ENCODE data around the gene ARHGEF40.

ARHGEF40 gene

DNA sequence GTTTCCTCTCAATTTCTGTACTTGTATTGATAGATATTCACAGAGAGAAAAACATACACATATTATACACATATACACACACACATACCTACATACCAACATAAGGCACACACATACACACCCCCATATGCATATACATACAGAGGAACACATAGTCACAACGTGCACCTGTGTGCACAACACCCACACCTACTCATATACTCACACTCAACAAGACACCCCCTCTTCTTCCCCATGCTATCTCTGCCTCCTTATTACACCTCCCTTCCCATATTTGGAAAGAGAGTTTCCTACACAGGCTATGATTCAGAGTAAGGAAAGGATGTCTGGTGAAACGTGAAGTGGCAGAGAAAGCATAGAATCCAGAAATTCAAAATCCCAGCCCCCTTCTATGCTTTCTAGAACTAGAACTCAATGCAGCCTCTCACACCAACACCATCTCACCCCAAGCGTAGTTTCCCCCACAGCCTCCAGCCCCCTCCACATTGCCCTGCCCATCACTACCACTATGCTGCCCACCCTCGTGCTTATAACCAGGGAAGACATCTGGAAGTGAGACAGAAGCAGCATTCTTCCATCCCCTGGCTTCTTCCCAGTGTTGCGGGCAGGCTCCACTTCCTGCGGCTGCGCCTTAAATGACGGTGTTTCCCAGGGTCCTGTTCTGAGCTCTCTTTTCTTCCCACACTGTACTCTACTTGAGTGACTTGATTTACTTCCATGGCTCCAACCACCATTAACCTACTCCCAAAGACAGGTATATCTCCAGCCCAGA, 10.1 kb upstream of the ARHGEF40 start:
- no peak for DNase-seq (ENCODE audit: low read depth)

DNA sequence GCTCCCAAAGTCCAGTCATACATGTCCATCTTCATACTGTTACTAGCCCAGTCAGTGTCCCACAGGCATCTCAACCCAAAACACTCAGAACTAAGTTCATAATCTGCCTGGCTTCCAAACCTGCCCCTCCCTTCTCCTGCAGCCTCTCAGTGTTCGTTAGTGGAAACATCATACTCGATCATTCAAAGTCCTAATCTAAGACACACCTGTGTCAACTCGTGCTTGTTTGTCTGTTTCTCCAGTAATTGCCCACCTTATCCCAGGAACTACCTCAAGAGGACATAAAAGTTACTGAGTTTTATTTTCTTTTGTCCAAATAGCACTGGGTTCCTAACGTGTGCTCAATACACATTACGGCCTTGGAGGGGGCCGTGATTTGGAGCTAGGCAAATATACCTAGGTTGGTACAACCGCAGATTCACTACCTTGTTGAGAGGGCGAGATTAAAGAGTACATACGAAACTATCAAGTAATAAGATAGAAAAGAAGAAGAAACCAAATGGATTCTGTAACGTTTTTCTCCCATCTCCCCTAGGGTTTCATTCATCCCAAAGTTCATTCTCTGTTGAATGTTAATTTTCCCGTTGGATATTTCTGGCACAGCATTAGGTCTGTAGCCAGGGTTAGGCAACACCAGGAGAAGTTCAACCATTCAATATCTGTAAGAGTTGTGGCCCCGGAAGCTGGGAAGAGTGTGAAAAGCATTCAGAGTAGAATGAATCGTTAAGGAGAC, 9.3 kb upstream of the ARHGEF40 start:
- DNase-seq (ENCODE audit: low read depth) = no peak

DNA sequence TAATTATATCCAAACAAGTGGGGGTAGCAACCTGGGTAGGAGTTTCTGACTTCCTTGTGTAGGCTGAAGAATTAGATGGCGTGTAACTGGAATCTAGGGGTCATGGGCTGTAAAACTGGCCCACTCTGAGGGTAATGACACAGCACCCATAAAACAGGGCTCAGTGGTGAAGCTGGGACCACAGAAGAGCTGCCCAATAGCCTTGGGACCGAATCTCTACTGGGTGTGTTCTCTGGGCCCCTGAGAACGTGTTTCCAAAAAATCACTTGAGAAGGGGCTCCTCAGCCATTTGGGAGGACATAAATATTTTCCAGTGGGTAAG, 8.8 kb upstream of the ARHGEF40 start:
- no peak for DNase-seq (ENCODE audit: low read depth)

DNA sequence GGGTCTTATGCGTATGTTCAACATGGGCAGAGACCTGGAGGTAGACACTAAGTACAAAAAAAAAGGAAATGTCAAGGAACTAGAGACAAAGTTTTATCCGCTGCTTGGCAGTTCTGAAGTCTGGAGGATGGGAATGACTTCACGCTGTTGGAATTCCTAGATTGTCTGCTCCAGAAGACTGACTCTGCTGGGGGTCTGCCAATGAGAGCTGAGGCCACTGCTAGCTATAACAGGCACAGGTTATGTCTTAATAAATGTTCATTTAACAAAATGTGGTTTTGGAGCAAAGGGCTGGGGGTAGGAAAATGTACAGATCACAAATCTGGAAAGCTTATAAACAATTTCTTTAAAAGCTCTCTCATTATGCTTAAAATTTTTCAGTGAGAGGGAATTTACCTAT, 6.6 kb upstream of the ARHGEF40 start:
- no peak for DNase-seq (ENCODE audit: low read depth)

DNA sequence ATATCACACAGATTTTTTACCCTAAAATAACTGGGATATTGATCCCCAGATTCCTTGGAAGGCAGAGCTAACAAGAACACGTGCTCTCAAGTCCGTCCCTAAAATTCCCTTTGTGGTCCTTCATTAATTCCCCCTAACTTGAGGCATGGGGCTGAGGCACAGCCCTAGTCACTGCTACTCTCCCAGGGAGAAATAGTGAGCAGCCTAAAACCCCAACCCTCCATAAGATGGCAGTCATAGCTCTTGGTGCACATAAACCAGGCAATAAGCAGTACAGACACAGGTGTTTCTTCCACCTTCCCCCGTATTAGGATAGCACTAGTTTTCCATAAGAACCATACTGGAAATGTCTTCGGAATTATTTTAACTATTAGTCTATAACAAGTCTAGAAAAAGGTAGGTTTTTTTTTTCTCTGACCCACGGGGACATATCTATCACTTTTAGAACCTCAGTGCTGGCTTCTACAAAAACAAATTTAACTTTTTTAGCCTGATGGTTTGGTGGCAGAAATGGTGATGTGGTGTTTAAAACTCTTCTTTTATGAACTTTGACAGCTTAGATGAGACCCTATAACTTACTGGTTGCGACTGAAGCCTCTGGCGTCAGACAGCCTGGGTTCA, 3.1 kb upstream of the ARHGEF40 start:
- no peak for DNase-seq (ENCODE audit: low read depth)

DNA sequence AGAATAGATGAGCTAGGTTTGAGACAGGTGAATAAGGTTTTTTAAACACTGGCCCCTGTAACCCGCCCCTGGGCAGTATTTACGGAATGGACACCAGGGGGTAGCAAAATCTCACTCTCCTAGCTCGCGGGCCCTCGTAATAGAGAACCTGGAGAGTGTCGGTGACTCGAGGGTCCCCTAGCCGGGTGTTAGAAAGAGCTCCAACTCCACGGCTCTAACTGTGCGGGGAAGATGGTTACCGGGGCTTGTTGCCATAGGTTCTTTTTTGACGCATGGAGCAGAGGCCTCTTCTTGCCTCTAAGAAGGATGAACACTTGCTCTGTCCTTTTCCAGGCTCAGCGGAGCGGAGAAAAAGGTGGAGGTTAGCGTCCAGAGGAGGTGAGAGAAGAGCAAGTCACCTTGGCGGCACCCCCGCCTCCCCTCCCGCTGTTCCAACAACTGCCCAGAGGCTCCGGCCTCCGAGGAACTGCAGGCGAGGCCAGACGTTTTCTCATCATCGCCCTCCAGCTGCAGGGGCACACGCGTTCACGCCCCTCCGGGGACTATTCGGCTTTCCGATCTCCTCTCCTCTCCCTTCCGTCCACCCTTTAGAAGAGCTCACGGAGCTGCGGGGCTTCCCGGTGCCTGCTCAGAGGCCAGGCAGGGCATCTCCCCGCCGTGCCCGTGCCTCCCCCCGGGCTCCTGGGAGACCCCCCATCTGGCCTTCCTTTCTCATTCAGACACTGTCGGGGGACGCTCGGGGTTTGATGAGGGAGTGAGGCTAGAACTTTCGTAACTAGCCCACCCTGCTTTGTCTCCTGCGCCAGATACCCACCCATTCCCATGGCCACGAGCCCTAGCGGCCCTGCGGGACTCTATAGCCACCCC, 1.4 kb upstream of the ARHGEF40 start:
- DNase-seq (ENCODE audit: low read depth) = no peak

DNA sequence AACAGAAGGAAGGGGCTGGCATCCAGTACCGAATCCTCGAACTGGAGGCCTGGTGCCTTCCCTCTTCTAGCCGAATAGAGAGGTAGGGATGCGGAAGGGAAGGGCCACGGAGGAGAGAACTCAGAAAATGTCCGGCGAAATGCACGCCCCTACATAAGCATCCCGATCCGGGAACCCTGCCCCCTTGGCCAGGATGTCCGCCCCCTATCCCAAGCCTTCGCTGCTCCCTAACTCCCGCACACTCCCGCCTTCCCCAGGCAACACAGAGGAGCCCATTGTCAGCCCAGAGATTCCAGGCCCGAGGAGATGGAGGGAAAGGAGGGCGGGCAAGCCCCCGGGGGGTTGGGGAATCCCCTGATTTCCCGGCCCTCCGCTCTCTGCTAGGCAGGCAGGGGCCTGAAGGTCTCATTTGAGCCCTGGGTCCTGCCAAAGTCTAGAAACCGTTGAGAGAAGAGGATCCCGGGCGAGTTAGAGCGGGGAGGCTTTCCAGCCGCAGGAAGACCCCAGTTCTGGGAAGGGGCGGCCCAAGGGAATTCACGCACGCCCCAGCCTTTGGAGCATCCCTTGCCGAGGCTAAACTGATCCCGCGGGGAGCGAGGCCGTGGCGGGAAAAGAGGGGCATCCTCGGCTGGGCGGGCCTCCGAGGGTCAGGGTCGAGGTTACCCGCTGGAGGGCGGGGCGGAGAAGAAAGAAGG, 569 bp upstream of the ARHGEF40 start:
- DNase-seq (ENCODE audit: low read depth) = no peak

DNA sequence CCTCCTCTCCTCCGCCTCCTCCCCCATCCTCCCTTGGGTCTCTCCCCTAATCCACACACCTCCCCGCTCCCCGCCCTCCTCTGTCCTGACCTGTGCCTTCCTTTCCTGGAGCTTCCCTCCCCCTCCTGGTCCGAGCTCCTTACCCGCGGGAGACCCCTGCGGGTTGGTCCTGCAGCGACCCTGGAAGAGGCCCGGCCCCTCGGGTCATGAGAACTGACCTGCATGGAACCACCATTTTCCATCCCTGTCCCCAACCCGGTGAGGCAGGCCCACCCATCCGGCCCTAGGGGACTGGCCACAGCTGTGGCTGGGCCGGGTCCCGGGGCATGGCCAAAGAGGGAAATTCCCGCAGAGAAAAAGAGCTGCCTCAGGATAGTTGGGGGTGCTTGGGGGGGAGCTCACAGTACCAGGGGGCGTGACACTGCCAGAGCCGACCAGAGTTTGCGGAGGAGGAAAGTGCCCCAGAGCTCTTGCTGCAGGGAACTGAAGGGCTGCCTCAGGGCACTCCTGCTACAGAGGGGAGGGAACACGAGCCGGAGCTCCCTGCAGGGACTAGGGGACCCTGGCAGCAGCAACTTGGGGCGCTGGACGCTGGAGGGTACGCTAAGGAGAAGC, 613 bp downstream of the ARHGEF40 start:
- DNase-seq (ENCODE audit: low read depth) = no peak

DNA sequence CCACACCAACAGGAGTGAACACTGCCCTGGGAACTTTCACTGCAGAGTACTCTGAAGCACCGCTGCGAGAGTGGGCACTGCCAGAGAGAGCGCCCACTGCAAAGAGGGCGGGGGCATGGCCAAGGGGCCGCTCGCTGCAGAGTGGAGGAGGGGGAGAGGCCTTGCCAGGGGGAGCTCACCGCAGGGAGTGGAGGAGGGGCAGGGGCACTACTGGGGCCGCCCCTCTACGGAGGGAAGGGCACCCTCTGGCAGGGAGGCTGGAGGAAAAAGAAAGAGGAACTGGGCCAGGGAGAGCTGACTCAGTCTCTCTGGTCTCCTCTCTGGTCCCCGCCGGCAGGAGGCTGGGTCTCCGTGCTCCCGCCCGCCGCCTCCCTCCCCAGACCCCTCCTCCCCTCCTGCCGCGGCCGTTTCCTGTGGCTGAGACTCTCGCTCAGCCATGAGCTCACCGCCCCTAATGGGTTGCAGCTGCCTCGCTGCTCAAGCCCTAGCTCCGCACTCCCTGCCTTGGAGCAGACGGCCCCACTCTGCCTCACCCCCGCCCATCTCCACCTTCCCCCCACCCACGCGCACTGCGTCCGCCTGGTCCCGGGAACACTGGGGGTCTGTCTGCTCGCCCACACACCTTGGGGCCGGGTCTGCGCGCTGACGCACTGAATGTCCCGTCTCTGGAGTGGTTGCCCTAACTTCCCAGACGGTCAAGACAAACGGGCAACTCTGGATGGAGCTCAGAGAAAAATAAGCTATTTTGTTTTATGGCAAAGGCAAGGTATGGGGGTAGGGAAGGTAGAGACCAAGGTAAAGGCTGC, 1.3 kb downstream of the ARHGEF40 start:
- DNase-seq (ENCODE audit: low read depth) = no peak

DNA sequence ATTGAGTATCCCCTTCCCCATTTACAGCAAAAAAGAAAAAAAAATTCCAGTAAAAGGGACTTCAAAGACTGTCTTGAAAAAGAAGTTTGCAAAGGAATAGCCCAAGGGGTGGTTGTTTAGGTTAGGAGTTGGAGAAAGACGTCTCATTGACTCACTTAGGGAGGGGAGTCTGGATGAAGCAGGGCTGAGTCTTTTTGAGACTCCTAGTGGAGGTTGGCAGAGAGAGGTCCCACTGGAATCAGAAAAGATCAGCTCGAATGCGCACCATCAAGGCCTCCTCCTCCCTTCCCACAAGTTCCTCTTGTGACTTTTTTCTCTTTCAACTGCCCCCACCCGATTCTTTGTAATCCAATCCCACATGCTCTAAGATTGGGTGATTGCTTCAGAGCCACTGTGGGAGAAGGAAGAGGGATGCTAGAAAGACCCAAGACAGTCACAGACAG, 1.9 kb downstream of the ARHGEF40 start:
- no peak for DNase-seq (ENCODE audit: low read depth)

DNA sequence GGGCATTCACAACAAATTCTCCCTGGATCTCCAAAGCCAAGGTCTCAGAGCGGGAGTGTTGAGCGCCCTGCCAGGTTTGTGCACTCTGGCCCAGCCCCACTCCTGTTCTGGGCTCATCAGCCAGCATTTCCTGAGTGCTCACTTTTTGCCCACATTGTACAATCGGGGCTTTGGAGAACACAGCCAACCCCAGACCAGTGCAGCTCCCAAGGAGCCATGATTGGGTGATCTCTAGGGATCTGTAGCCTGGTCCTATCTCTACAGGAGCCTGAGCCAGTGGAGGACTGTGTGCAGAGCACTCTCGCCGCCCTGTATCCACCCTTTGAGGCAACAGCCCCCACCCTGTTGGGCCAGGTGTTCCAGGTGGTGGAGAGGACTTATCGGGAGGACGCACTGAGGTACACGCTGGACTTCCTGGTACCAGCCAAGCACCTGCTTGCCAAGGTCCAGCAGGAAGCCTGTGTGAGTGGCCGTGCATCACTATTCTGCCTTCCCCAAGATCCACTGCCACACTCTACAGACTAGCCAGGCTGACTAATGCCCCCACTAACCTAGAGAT, 2.8 kb downstream of the ARHGEF40 start:
- no peak for DNase-seq (ENCODE audit: low read depth)

DNA sequence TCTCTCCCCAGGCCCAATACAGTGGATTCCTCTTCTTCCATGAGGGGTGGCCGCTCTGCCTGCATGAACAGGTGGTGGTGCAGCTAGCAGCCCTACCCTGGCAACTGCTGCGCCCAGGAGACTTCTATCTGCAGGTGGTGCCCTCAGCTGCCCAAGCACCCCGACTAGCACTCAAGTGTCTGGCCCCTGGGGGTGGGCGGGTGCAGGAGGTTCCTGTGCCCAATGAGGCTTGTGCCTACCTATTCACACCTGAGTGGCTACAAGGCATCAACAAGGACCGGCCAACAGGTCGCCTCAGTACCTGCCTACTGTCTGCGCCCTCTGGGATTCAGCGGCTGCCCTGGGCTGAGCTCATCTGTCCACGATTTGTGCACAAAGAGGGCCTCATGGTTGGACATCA, 3.8 kb downstream of the ARHGEF40 start:
- no peak for DNase-seq (ENCODE audit: low read depth)

DNA sequence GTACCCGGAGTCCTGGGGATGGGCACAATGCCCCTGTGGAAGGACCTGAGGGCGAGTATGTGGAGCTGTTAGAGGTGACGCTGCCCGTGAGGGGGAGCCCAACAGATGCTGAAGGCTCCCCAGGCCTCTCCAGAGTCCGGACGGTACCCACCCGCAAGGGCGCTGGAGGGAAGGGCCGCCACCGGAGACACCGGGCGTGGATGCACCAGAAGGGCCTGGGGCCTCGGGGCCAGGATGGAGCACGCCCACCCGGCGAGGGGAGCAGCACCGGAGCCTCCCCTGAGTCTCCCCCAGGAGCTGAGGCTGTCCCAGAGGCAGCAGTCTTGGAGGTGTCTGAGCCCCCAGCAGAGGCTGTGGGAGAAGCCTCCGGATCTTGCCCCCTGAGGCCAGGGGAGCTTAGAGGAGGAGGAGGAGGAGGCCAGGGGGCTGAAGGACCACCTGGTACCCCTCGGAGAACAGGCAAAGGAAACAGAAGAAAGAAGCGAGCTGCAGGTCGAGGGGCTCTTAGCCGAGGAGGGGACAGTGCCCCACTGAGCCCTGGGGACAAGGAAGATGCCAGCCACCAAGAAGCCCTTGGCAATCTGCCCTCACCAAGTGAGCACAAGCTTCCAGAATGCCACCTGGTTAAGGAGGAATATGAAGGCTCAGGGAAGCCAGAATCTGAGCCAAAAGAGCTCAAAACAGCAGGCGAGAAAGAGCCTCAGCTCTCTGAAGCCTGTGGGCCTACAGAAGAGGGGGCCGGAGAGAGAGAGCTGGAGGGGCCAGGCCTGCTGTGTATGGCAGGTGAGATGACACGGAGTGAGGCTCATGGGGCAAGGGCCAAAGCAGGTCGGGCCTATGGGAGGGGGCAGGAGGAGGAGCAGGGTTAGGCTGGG, 4.5 kb downstream of the ARHGEF40 start:
- no peak for DNase-seq (ENCODE audit: low read depth)

DNA sequence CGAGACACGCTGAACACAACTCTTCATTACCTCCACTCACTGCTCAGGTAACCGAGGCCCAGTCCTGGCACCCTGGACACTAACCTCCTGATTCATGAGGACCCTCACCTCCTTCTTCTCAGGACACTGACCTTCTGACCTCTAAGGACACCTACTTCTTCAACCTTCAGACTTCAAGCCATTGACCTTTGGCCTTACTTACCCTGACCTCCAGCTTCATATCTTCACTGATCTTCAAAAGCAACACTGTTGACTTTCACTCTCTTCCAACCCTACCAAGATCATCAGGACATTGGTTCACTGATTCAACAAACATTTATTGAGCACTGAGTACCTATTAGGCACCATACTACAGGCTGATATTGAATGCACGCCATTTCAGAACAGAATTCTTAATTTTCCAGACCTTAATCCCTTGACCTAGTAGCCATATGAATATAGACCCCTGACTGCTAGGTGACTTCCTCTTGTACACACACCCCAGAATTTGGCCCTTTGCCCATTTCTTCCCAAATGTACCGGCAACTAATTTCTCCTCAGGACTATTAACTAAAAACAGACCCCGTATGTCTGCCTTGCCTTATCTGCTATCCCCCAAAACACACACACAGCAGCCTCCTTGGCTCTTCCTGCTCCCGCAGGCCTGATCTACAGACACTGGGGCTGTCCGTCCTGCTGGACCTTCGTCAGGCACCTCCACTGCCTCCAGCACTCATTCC, 5.8 kb downstream of the ARHGEF40 start:
- no peak for DNase-seq (ENCODE audit: low read depth)

DNA sequence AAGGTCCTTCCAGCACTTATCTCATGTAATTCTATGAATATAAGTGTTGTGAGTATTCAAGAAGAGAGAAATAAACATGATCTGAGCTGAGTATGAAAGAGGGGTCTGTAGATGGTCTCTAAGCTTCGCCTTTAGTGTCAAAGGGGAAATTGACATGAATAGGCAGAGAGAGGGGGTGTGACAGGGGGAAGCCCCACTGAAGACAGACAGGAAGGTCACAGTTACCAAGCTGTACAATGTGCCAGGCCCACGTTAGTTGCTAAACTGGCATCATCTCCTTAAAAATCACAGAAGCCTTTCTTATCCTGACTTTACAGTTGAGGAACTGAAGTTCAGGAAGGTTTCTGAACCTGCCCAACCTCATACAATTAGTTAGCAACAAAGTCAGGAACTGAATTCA, 7.6 kb downstream of the ARHGEF40 start:
- no peak for DNase-seq (ENCODE audit: low read depth)

DNA sequence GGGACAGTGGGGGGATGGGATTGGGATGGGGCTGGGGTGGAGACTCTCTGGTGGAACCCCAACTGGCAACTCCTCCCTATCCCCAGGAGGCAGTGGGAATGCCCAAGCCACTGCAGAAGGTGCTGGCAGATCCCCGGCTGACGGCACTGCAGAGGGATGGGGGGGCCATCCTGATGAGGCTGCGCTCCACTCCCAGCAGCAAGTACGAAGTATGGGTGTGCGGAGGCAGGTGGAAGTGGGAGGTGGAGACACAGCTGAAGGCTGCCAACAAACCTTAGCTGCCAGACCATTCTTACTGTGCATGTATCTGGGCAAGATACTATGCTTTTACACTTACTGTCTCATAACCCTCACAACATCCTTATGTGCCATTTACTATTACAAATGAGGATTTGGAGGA, 8.2 kb downstream of the ARHGEF40 start:
- no peak for DNase-seq (ENCODE audit: low read depth)

DNA sequence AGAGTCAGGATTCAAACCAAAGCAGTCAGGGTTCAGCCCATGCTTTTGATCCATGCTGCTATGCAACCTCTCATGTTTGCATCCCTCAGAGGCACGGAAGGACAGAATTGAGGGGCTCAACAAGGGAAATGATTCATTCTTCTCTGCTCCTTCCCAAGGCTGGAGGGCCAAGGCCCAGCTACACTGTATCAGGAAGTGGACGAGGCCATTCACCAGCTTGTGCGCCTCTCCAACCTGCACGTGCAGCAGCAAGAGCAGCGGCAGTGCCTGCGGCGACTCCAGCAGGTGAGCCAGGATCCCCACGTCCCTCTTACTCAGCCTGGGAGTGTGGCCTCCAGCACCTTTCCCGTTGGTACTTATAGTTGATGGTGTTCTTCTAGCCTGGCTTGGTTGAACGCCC, 8.6 kb downstream of the ARHGEF40 start:
- no peak for DNase-seq (ENCODE audit: low read depth)

DNA sequence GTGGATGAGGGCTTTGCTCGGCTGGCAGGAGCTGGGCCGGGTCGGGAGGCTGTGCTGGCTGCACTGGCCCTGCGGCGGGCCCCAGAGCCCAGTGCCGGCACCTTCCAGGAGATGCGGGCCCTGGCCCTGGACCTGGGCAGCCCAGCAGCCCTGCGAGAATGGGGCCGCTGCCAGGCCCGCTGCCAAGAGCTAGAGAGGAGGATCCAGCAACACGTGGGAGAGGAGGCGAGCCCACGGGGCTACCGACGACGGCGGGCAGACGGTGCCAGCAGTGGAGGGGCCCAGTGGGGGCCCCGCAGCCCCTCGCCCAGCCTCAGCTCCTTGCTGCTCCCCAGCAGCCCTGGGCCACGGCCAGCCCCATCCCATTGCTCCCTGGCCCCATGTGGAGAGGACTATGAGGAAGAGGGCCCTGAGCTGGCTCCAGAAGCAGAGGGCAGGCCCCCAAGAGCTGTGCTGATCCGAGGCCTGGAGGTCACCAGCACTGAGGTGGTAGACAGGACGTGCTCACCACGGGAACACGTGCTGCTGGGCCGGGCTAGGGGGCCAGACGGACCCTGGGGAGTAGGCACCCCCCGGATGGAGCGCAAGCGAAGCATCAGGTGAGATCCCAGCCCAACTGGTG, 11.5 kb downstream of the ARHGEF40 start:
- DNase-seq (ENCODE audit: low read depth) = no peak

Data from stimulated activated CD8-positive, alpha-beta memory T cell treated with anti-CD3 and anti-CD28 coated beads, Interleukin-7, amount 100 ng/mL, for 24 hours (primary cell).